ENCODE results near the gene BANK1.

Gene BANK1

GRCh38 chr4:101973361-101973760 is 182.8 kb downstream of the BANK1 start:
- no peak for TF ChIP-seq CTCF (IDR thresholded peaks at IDR 0.05; ENCODE audit: borderline replicate concordance, control extremely low read depth, extremely low read depth, insufficient read depth, missing control alignments)
- in situ Hi-C loops (cut with MboI; ENCODE audit: low sequenced_read_pairs, unreplicated experiment): no loop called here
- DNase-seq (ENCODE audit: low spot score): no peak

GRCh38 chr4:101977076-101977475 is 186.5 kb downstream of the BANK1 start:
- no peak for DNase-seq (ENCODE audit: low spot score)
- in situ Hi-C loops (cut with MboI; ENCODE audit: low sequenced_read_pairs, unreplicated experiment): no loop called here
- TF ChIP-seq CTCF (IDR thresholded peaks at IDR 0.05; ENCODE audit: borderline replicate concordance, control extremely low read depth, extremely low read depth, insufficient read depth, missing control alignments): no peak

GRCh38 chr4:101981756-101982155 is 191.2 kb downstream of the BANK1 start:
- no peak for TF ChIP-seq CTCF (IDR thresholded peaks at IDR 0.05; ENCODE audit: borderline replicate concordance, control extremely low read depth, extremely low read depth, insufficient read depth, missing control alignments)
- DNase-seq (ENCODE audit: low spot score): no peak
- in situ Hi-C loops (cut with MboI; ENCODE audit: low sequenced_read_pairs, unreplicated experiment): no loop called here

GRCh38 chr4:101983835-101984234 is 193.3 kb downstream of the BANK1 start:
- TF ChIP-seq CTCF (IDR thresholded peaks at IDR 0.05; ENCODE audit: borderline replicate concordance, control extremely low read depth, extremely low read depth, insufficient read depth, missing control alignments): no peak
- in situ Hi-C loops (cut with MboI; ENCODE audit: low sequenced_read_pairs, unreplicated experiment): no loop called here
- DNase-seq (ENCODE audit: low spot score): no peak

- no peak for DNase-seq (ENCODE audit: low spot score)
- no peak for TF ChIP-seq CTCF (IDR thresholded peaks at IDR 0.05; ENCODE audit: borderline replicate concordance, control extremely low read depth, extremely low read depth, insufficient read depth, missing control alignments)
- in situ Hi-C loops (cut with MboI; ENCODE audit: low sequenced_read_pairs, unreplicated experiment): no loop called here
These were observed 197.2 kb downstream of the BANK1 start for GRCh38 chr4:101987623-101988243.

- DNase-seq (ENCODE audit: low spot score): no peak
- in situ Hi-C loops (cut with MboI; ENCODE audit: low sequenced_read_pairs, unreplicated experiment): no loop called here
- TF ChIP-seq CTCF (IDR thresholded peaks at IDR 0.05; ENCODE audit: borderline replicate concordance, control extremely low read depth, extremely low read depth, insufficient read depth, missing control alignments): no peak
These were observed 199.0 kb downstream of the BANK1 start for GRCh38 chr4:101989551-101989950.
